Measurements from ENCODE around the gene CSNK2A2. TPM values are rescaled to one million over a fixed set of nuclear protein-coding genes. Genes with fewer than 3 reads are reported as not detected.

Gene CSNK2A2
- polyA plus RNA-seq, 2 of the 4 experiments (the other 2 are of a cell fraction) = 42.5 to 47.6 TPM

DNA sequence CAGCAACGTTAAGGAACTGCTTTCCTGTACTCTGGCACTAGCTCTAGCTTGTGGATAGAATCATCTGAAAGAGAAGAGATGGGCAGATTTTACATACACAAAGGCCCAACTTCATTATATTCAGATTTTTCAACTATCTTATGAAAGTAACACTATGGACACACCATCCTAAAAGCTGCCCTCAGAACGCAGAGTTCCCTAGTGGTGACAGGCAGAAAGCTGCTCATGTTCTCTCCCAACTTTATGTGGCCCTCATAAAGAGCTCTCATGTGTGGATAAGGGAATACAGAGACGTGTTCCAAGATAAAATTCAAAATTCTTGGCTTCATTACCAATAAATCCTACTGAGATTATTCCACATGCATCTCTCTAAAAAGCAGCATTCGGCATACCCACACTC lies 70.3 kb downstream of the CSNK2A2 start:
- peaks cover 21% of the 10 kb centered on the region for H3K4me1 ChIP-seq
- no peak overlapping the region for H3K27ac ChIP-seq
- no peak for FAIRE-seq
- CTCF ChIA-PET = interaction anchor here (0.8 to 3.8 kb wide), 18 partner anchors 9 to 551 kb away, joined by 3 to 29 read pairs (median 4); partner anchors contain the start of gene MMP15
- peak overlapping the region; percentile 96 for H3K4me2 ChIP-seq
- H3K4me3 ChIP-seq = no peak overlapping the region; the same call in 1 of the 3 replicates
- DNase-seq (ENCODE audit: low read depth in 1 of 2, low spot score in 1 of 2) = no peak
- POLR2A ChIA-PET = interaction anchor here (1.1 kb wide), 1 partner anchor 114 kb away, joined by 3 read pairs; no protein-coding TSS in a partner anchor
- H3K9me3 ChIP-seq = peaks cover 7% of the 10 kb centered on the region
- TF ChIP-seq ESRRA (IDR thresholded peaks at IDR 0.05; ENCODE audit: borderline replicate concordance, low read length) (no peak), JUN (IDR thresholded peaks at IDR 0.05) (no peak), NPAS2 (CRISPR knock-in tag; IDR thresholded peaks at IDR 0.05; ENCODE audit: borderline replicate concordance) (no peak), HOXB13 (CRISPR knock-in tag; IDR thresholded peaks at IDR 0.05; ENCODE audit: low read depth) (no peak)
- no peak for ATAC-seq
- 58% methylated on average over 4 of the region's 4 CpGs for WGBS (ENCODE audit: missing lambda C conversion rate)

DNA sequence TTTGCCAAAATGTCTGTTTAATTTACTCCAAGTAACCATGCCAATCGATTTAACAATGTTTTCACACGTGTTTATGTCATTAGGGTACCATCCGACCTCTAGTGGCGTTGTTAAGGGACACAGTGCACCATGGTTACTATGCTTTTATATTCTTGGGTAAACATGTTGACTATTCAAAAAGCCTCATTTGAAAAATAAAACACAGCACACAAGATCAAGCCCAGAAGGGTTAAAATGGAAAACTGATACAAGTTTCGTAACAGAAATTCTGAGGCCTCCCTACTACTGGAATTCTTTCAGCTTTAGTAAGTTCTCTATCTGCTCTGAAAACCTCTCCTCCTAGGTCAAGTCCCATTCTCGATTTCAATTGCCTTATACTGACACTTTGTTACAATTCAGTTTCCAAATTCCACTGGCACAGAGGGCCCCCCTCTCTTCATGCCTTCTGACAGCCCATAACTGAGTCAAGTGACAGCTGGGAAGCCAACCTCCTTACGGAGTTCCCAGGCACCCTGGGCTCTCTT lies 70.8 kb downstream of the CSNK2A2 start:
- TF ChIP-seq HOXA7 (CRISPR knock-in tag; IDR thresholded peaks at IDR 0.05) = no peak
- no peak for TF ChIP-seq SMC3 (IDR thresholded peaks at IDR 0.05)
- no peak for TF ChIP-seq ZNF302 (CRISPR knock-in tag; IDR thresholded peaks at IDR 0.05)
- no peak for TF ChIP-seq ZC3H11A (IDR thresholded peaks at IDR 0.05)
- no peak for TF ChIP-seq JUNB (IDR thresholded peaks at IDR 0.05)
- TF ChIP-seq RAD21 (conservative IDR thresholded peaks at IDR 0.05 in 1 of 2, IDR thresholded peaks at IDR 0.05 in 1 of 2) = peak; percentile 16 to 27; a peak in 2 of 5 replicates
- TF ChIP-seq, protein P1, sequence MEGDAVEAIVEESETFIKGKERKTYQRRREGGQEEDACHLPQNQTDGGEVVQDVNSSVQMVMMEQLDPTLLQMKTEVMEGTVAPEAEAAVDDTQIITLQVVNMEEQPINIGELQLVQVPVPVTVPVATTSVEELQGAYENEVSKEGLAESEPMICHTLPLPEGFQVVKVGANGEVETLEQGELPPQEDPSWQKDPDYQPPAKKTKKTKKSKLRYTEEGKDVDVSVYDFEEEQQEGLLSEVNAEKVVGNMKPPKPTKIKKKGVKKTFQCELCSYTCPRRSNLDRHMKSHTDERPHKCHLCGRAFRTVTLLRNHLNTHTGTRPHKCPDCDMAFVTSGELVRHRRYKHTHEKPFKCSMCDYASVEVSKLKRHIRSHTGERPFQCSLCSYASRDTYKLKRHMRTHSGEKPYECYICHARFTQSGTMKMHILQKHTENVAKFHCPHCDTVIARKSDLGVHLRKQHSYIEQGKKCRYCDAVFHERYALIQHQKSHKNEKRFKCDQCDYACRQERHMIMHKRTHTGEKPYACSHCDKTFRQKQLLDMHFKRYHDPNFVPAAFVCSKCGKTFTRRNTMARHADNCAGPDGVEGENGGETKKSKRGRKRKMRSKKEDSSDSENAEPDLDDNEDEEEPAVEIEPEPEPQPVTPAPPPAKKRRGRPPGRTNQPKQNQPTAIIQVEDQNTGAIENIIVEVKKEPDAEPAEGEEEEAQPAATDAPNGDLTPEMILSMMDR (IDR thresholded peaks at IDR 0.05) = peak; percentile 31; the same call in 1 of the 3 replicates
- no peak for ATAC-seq
- FAIRE-seq = no peak
- peak in 1 of 2 experiments; percentile 65 for DNase-seq (ENCODE audit: low read depth in 1 of 2, low spot score in 1 of 2)
- 34% methylated on average over 7 of the region's 7 CpGs for WGBS (ENCODE audit: missing lambda C conversion rate)
- peaks cover 7% of the 10 kb centered on the region for H3K9me3 ChIP-seq
- POLR2A ChIA-PET = no interaction called here
- CTCF ChIA-PET = interaction anchor here (0.8 to 3.8 kb wide), 21 partner anchors 8 to 550 kb away, joined by 3 to 29 read pairs (median 4); partner anchors contain the start of gene MMP15
- peaks cover 21% of the 10 kb centered on the region for H3K4me1 ChIP-seq
- H3K4me2 ChIP-seq = peak overlapping the region; percentile 96
- no peak overlapping the region for H3K4me3 ChIP-seq
- H3K27ac ChIP-seq = no peak overlapping the region

DNA sequence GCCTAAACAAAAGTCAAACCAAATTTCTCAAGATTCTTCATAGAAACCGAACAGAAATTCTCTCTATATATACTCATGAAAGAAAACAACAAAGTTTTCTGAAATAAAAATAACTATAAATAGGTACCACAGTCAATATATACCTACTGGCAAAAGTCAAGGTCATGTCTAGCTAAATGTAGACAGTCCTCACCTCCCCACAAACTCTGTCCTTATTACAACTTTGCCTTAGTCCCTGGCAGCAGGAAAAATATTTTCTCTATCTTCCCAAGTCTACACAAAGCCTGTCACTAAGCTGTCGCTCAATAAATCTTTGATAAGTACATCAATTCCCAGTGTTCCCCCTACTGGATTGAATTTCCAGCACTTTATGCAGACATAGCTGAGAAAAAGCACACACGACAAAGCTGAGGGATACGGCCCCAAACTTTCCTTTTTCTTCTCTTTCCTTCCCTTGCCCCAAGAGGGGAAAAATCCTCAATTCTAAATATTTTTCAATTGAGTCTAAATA lies 71.4 kb downstream of the CSNK2A2 start:
- no peak for DNase-seq (ENCODE audit: low read depth in 1 of 2, low spot score in 1 of 2)
- POLR2A ChIA-PET = no interaction called here
- FAIRE-seq = no peak
- Histone ChIP-seq H3K4me2 (peak overlapping the region; percentile 96), H3K4me3 (no peak overlapping the region), H3K27ac (no peak overlapping the region), H3K9me3 (peaks cover 7% of the 10 kb centered on the region), H3K4me1 (peaks cover 27% of the 10 kb centered on the region)
- CTCF ChIA-PET = interaction anchor here (0.7 to 3.8 kb wide), 15 partner anchors 10 to 549 kb away, joined by 3 to 29 read pairs (median 4); no protein-coding TSS in a partner anchor
- 74% methylated on average over 4 of the region's 4 CpGs for WGBS (ENCODE audit: missing lambda C conversion rate)
- no peak for ATAC-seq
- TF ChIP-seq JUN (IDR thresholded peaks at IDR 0.05) (no peak), SMC3 (IDR thresholded peaks at IDR 0.05) (no peak)

DNA sequence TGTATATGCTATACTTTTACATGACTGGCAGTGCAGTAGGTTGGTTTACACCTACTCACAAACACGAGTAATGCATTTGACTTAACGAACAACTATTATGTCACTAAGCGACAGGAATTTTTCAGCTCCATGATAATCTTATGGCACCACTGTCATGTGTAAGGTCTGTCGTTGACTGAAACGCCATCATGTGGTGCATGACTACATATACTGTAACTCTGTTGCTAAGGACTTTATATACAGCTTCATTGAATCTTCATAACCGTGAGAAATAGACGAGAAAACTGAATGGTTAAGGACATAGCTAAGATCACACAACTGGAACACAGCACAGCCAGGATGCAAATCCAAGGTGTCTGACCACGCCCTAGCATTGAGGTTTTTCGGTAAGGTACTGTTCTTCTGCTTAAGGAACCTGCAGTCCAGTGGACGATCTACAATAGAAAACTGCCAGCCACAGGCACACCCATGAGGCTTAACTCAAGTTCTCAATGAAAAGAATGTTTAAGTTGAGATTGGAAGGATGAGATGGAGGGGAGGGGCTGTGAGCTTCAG lies 72.0 kb downstream of the CSNK2A2 start:
- 89% methylated on average over 10 of the region's 10 CpGs for WGBS (ENCODE audit: missing lambda C conversion rate)
- H3K9me3 ChIP-seq = peaks cover 7% of the 10 kb centered on the region
- ChIA-PET POLR2A (no interaction called here), CTCF (interaction anchor here (0.7 to 3.8 kb wide), 13 partner anchors 9 to 549 kb away, joined by 3 to 29 read pairs (median 5); no protein-coding TSS in a partner anchor)
- DNase-seq (ENCODE audit: low read depth in 1 of 2, low spot score in 1 of 2) = no peak
- FAIRE-seq = no peak
- ATAC-seq = no peak
- no peak overlapping the region for H3K4me2 ChIP-seq
- no peak overlapping the region for H3K27ac ChIP-seq
- H3K4me1 ChIP-seq = peaks cover 34% of the 10 kb centered on the region
- no peak overlapping the region for H3K4me3 ChIP-seq
- TF ChIP-seq EHMT2 (IDR thresholded peaks at IDR 0.05; ENCODE audit: low read depth) (no peak), SREBF2 (IDR thresholded peaks at IDR 0.05) (no peak), HDAC2 (IDR thresholded peaks at IDR 0.05) (no peak), CBX2 (IDR thresholded peaks at IDR 0.05; ENCODE audit: borderline replicate concordance, low read depth) (no peak), MYC (IDR thresholded peaks at IDR 0.05; ENCODE audit: borderline replicate concordance, low read length) (no peak), FOSL2 (IDR thresholded peaks at IDR 0.05) (no peak), FOSL2 (CRISPR knock-in tag; IDR thresholded peaks at IDR 0.05) (no peak), POLR2A (IDR thresholded peaks at IDR 0.05; ENCODE audit: low read length) (no peak), ZC3H11A (IDR thresholded peaks at IDR 0.05) (no peak), ZFP36 (IDR thresholded peaks at IDR 0.05; ENCODE audit: borderline replicate concordance, partially characterized antibody) (no peak)
- TF ChIP-seq, protein P2, sequence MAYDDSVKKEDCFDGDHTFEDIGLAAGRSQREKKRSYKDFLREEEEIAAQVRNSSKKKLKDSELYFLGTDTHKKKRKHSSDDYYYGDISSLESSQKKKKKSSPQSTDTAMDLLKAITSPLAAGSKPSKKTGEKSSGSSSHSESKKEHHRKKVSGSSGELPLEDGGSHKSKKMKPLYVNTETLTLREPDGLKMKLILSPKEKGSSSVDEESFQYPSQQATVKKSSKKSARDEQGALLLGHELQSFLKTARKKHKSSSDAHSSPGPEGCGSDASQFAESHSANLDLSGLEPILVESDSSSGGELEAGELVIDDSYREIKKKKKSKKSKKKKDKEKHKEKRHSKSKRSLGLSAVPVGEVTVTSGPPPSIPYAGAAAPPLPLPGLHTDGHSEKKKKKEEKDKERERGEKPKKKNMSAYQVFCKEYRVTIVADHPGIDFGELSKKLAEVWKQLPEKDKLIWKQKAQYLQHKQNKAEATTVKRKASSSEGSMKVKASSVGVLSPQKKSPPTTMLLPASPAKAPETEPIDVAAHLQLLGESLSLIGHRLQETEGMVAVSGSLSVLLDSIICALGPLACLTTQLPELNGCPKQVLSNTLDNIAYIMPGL (CRISPR knock-in tag; IDR thresholded peaks at IDR 0.05; ENCODE audit: borderline replicate concordance) = no peak
- TF ChIP-seq, protein P3, sequence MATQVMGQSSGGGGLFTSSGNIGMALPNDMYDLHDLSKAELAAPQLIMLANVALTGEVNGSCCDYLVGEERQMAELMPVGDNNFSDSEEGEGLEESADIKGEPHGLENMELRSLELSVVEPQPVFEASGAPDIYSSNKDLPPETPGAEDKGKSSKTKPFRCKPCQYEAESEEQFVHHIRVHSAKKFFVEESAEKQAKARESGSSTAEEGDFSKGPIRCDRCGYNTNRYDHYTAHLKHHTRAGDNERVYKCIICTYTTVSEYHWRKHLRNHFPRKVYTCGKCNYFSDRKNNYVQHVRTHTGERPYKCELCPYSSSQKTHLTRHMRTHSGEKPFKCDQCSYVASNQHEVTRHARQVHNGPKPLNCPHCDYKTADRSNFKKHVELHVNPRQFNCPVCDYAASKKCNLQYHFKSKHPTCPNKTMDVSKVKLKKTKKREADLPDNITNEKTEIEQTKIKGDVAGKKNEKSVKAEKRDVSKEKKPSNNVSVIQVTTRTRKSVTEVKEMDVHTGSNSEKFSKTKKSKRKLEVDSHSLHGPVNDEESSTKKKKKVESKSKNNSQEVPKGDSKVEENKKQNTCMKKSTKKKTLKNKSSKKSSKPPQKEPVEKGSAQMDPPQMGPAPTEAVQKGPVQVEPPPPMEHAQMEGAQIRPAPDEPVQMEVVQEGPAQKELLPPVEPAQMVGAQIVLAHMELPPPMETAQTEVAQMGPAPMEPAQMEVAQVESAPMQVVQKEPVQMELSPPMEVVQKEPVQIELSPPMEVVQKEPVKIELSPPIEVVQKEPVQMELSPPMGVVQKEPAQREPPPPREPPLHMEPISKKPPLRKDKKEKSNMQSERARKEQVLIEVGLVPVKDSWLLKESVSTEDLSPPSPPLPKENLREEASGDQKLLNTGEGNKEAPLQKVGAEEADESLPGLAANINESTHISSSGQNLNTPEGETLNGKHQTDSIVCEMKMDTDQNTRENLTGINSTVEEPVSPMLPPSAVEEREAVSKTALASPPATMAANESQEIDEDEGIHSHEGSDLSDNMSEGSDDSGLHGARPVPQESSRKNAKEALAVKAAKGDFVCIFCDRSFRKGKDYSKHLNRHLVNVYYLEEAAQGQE (IDR thresholded peaks at IDR 0.05) = no peak

Measured in A549 (cell line).